ENCODE data around the gene PRICKLE3.
"Not testable (repeated sequence)": the region's sequence is repeated elsewhere in the genome, so short reads cannot be mapped to it uniquely, and the experiment has no call there.

Gene PRICKLE3

DNA sequence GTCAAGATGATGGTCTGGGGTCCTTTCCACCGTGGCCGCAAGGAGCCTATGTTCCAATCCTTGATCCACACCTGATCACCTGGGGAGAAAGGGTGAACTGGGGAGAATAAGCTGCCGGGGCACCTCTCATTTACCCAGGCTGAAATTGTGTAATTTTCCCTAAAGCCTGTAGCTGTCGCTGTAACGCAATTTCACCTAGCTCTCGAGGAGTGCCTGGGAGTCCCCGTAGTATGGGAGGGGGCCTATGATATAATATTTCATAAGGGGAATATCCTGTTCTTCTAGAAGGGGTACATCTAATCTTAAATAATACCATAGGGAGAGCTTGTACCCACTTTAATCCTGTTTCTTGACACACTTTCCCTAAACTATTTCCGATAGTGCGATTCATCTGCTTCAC lies 43.9 kb downstream of the PRICKLE3 start:
- in situ Hi-C loops (cut with MboI; ENCODE audit: low pct_unique_long_range_greater_than_20kb, low sequenced_read_pairs, unreplicated experiment); DNase-seq (ENCODE audit: low spot score): not testable (repeated sequence)
- peak; percentile 44 for TF ChIP-seq CTCF (IDR thresholded peaks at IDR 0.05; ENCODE audit: extremely low read depth, insufficient read depth, missing control alignments)

DNA sequence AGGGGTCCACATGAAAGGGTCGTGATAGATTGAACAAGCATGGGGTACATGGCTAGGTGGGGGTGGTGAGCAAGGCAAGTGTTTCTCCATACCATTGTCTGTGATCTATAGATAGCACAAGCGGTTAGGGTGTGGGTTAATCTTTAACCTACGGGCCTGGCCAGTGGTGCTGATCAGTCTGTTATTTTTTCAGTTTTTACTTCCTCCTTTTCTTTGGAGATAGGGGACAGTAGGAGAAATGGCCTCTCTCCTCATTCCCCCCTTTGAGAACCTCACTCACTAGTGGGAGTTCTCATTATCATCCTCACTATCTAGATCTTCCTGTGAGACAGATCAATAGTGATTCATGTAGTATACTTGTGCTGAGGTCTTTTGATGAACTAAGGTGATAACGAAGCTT lies 46.5 kb downstream of the PRICKLE3 start:
- TF ChIP-seq CTCF (IDR thresholded peaks at IDR 0.05; ENCODE audit: extremely low read depth, insufficient read depth, missing control alignments): no peak
- DNase-seq (ENCODE audit: low spot score): no peak
- in situ Hi-C loops (cut with MboI; ENCODE audit: low pct_unique_long_range_greater_than_20kb, low sequenced_read_pairs, unreplicated experiment): no loop called here

GRCh38 chrX:49137492-49137891 lies 48.7 kb downstream of the PRICKLE3 start:
- in situ Hi-C loops (cut with MboI; ENCODE audit: low pct_unique_long_range_greater_than_20kb, low sequenced_read_pairs, unreplicated experiment): no loop called here
- TF ChIP-seq CTCF (IDR thresholded peaks at IDR 0.05; ENCODE audit: extremely low read depth, insufficient read depth, missing control alignments): no peak
- no peak for DNase-seq (ENCODE audit: low spot score)

GRCh38 chrX:49133759-49134158 lies 52.4 kb downstream of the PRICKLE3 start:
- TF ChIP-seq CTCF (IDR thresholded peaks at IDR 0.05; ENCODE audit: extremely low read depth, insufficient read depth, missing control alignments): no peak
- no peak for DNase-seq (ENCODE audit: low spot score)
- in situ Hi-C loops (cut with MboI; ENCODE audit: low pct_unique_long_range_greater_than_20kb, low sequenced_read_pairs, unreplicated experiment): no loop called here

DNA sequence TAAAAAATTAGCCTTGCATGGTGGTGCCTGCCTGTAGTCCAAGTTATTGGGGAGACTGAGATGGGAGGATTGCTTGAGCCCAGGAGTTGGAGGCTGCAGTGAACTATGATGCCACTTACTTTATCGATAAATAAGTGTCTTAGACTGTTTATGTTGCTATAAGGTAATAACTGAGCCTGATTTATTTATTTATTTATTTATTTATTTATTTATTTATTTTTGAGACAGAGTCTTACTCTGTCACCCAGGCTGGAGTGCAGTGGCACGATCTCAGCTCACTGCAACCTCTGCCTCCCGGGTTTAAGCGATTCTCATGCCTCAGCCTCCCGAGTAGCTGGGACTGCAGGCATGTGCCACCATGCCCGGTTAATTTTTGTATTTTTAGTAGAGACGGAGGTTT lies 53.9 kb downstream of the PRICKLE3 start:
- DNase-seq (ENCODE audit: low spot score); in situ Hi-C loops (cut with MboI; ENCODE audit: low pct_unique_long_range_greater_than_20kb, low sequenced_read_pairs, unreplicated experiment): not testable (repeated sequence)

DNA sequence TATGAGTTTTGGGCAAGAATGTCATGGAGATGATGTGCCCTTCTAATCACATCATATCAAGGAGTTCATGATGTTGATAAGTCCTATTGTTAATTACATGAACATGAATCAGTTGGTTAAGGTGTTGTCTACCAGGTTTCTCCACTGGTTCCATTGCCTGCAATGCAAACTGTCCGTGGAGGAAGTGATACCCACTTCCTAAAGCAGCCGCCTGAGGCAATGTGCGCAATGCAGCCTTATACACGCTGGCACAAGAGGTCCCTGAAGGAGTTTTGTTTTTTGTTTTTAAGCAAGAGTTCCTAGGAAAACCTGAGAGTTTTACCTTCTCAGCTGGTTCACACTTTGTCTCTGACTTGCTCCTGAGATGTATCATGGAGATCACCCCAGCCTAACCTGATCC lies 56.7 kb downstream of the PRICKLE3 start:
- in situ Hi-C loops (cut with MboI; ENCODE audit: low pct_unique_long_range_greater_than_20kb, low sequenced_read_pairs, unreplicated experiment): no loop called here
- no peak for DNase-seq (ENCODE audit: low spot score)
- no peak for TF ChIP-seq CTCF (IDR thresholded peaks at IDR 0.05; ENCODE audit: extremely low read depth, insufficient read depth, missing control alignments)

- DNase-seq (ENCODE audit: low spot score); in situ Hi-C loops (cut with MboI; ENCODE audit: low pct_unique_long_range_greater_than_20kb, low sequenced_read_pairs, unreplicated experiment): not testable (repeated sequence)
Measured at GRCh38 chrX:49127742-49128258, 58.4 kb downstream of the PRICKLE3 start.

Data from GM13977 (cell line).